HG03378 (cell line): Measurements from ENCODE around the gene PNPO.
"Not testable (repeated sequence)": the region's sequence is repeated elsewhere in the genome, so short reads cannot be mapped to it uniquely, and the experiment has no call there.

Source experiments
- ATAC-seq: cut with Tn5 transposase; IDR thresholded peaks from one replicate; pipeline ENCODE4 v1.9.1; 2021; ENCODE audit warnings: mild to moderate bottlenecking, moderate library complexity; ENCODE audit not compliant: unreplicated experiment

PNPO gene

GRCh38 chr17:47970725-47971499 is 29.5 kb downstream of the PNPO start, which contains the start of gene CDK5RAP3:
CDK5RAP3 (plus strand) TSS chr17:47971113; CDS start chr17:47971147, 34 bp downstream.
- peak; percentile 90 for ATAC-seq

- no peak for ATAC-seq
Observed at GRCh38 chr17:47973541-47973940, 32.2 kb downstream of the PNPO start.

- ATAC-seq = no peak
Observed at GRCh38 chr17:47975189-47975822, 33.9 kb downstream of the PNPO start.

- no peak for ATAC-seq
Observed at GRCh38 chr17:47975823-47976205, 34.4 kb downstream of the PNPO start.

GRCh38 chr17:47978324-47978723 is 37.0 kb downstream of the PNPO start:
- no peak for ATAC-seq

- ATAC-seq = no peak
Observed at GRCh38 chr17:47980541-47980940, 39.2 kb downstream of the PNPO start.

GRCh38 chr17:47981462-47981861 is 40.1 kb downstream of the PNPO start:
- no peak for ATAC-seq

GRCh38 chr17:47982091-47982617 is 40.8 kb downstream of the PNPO start:
- ATAC-seq = no peak

GRCh38 chr17:47982645-47983390 is 41.4 kb downstream of the PNPO start:
- no peak for ATAC-seq

GRCh38 chr17:47983492-47984223 is 42.3 kb downstream of the PNPO start:
- no peak for ATAC-seq

GRCh38 chr17:47986520-47986919 is 45.1 kb downstream of the PNPO start:
- ATAC-seq = no peak

- no peak for ATAC-seq
Observed at GRCh38 chr17:47987240-47987835, 46.0 kb downstream of the PNPO start.

GRCh38 chr17:47988445-47988844 is 47.1 kb downstream of the PNPO start:
- not testable (repeated sequence) for ATAC-seq

- ATAC-seq = no peak
Observed at GRCh38 chr17:47989159-47989558, 47.8 kb downstream of the PNPO start.

- ATAC-seq = no peak
Observed at GRCh38 chr17:47989700-47990099, 48.3 kb downstream of the PNPO start.

GRCh38 chr17:47990962-47991731 is 49.8 kb downstream of the PNPO start:
- ATAC-seq = no peak

GRCh38 chr17:47992216-47992615 is 50.8 kb downstream of the PNPO start:
- ATAC-seq = no peak

GRCh38 chr17:47993031-47993564 is 51.7 kb downstream of the PNPO start:
- ATAC-seq = no peak

- ATAC-seq = no peak
Observed at GRCh38 chr17:47993964-47994363, 52.6 kb downstream of the PNPO start.
